ENCODE results near the gene TGFBR3. TPM values are rescaled to one million over a fixed set of nuclear protein-coding genes. Genes with fewer than 3 reads are reported as not detected.

TGFBR3 gene
- total RNA-seq, 1 experiment from 2014 or later, result not detected

DNA sequence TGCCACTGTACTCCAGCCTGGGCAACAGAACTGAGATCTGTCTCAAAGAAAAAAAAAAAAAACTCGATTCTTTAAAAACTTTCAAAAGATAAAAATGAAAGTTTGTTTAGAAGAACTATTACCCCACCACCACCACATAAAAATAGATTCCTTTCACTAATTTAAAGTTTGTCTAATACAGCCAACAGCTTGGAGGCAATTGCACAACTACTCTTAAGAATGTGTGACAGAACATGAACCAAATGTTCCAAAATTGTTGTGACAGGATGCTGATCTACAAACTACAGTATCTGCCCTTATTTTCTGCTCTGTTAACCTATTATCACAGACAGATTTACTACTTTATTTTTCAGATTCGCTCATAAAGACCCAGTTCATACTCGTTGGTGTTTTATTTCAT is 5.5 kb upstream of the TGFBR3 start:
- no peak overlapping the region for H3K27ac ChIP-seq (ENCODE audit: low read length)
- no peak overlapping the region for H3K4me2 ChIP-seq (ENCODE audit: low read depth, low read length, poor library complexity, severe bottlenecking)
- H3K36me3 ChIP-seq (ENCODE audit: insufficient read depth, low read length), result no peaks in the 10 kb centered on the region
- H3K9ac ChIP-seq (ENCODE audit: low read length), result no peak overlapping the region
- H4K20me1 ChIP-seq (ENCODE audit: insufficient read depth, low read depth, low read length), result no peaks in the 10 kb centered on the region
- no peak overlapping the region for H2AFZ ChIP-seq (ENCODE audit: low read length)
- H3K9me3 ChIP-seq (ENCODE audit: low read length), result no peaks in the 10 kb centered on the region
- H3K9me2 ChIP-seq (replicated peaks; ENCODE audit: insufficient read depth, low read length), result no peaks in the 10 kb centered on the region
- no peak for DNase-seq
- no peaks in the 10 kb centered on the region for H3K79me2 ChIP-seq (ENCODE audit: low read length)
- no peaks in the 10 kb centered on the region for H3K27me3 ChIP-seq (ENCODE audit: low read length)
- no peaks in the 10 kb centered on the region for H3K4me1 ChIP-seq (ENCODE audit: low read length)
- no peak overlapping the region for H3K4me3 ChIP-seq (ENCODE audit: low read length)

DNA sequence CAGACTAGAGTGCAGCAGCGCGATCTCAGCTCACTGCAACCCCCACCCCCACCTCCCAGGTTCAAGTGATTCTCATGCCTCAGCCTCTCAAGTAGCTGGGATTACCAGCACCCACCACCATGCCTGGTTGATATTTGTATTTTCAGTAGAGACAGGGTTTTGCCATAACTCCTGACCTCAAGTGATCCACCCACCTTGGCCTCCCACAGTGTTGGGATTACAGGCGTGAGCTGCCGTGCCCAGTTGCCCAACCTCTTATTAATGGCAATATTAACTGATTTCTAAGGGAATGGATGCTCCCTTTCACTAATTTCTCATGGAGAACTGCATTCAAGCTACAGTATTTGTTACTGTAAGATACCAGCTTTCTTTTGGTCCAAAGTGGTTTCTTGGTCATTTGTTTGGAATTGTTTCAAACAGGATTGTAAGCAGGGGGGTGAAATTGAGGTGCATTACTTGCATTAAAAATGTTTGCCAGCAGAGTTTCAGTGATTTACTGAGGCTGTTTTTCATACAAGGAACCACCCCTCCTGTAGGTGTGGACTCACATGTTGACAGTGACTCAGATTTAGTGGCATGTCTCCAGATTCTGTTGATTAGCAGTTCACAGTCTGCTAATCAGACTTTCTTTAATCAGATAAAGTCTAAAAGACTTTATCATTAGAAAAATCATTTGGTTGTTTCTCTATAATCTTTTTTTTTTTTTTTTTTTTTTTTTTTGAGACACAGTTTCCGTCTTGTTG is 3.9 kb upstream of the TGFBR3 start:
- H3K9me3 ChIP-seq (ENCODE audit: low read length), result no peaks in the 10 kb centered on the region
- H2AFZ ChIP-seq (ENCODE audit: low read length), result no peak overlapping the region
- H3K4me3 ChIP-seq (ENCODE audit: low read length), result no peak overlapping the region
- no peaks in the 10 kb centered on the region for H3K36me3 ChIP-seq (ENCODE audit: insufficient read depth, low read length)
- no peaks in the 10 kb centered on the region for H4K20me1 ChIP-seq (ENCODE audit: insufficient read depth, low read depth, low read length)
- no peaks in the 10 kb centered on the region for H3K79me2 ChIP-seq (ENCODE audit: low read length)
- no peaks in the 10 kb centered on the region for H3K4me1 ChIP-seq (ENCODE audit: low read length)
- no peak overlapping the region for H3K27ac ChIP-seq (ENCODE audit: low read length)
- DNase-seq, result no peak
- H3K27me3 ChIP-seq (ENCODE audit: low read length), result no peaks in the 10 kb centered on the region
- H3K4me2 ChIP-seq (ENCODE audit: low read depth, low read length, poor library complexity, severe bottlenecking), result no peak overlapping the region
- no peaks in the 10 kb centered on the region for H3K9me2 ChIP-seq (replicated peaks; ENCODE audit: insufficient read depth, low read length)
- no peak overlapping the region for H3K9ac ChIP-seq (ENCODE audit: low read length)

DNA sequence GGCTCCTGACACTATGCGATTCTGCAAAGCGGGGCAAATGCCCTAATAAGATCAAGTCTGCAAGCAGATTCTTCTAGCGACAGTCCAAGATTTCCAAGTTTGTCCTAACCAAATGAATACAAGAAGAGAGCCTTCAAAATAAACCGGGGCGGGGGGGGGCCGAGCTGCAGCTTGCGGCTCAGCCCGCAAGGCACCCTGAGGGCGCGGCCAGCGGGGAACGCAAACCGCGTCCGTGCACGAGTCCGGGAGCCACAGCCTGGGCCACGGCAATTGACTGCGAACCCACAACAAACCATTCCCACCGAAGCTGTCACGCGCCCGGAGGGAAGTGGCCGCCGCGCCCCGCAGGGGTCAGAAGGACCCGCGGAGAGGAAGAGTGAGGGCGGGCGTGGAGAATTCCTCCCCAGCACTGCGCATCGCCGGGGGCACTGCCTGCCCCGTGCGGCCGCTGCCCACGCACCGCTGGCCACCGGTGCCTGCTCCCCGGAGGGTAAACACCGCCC is 687 bp downstream of the TGFBR3 start:
- H3K4me3 ChIP-seq (ENCODE audit: low read length), result no peak overlapping the region
- H3K36me3 ChIP-seq (ENCODE audit: insufficient read depth, low read length), result no peaks in the 10 kb centered on the region
- no peaks in the 10 kb centered on the region for H3K27me3 ChIP-seq (ENCODE audit: low read length)
- H3K79me2 ChIP-seq (ENCODE audit: low read length), result no peaks in the 10 kb centered on the region
- DNase-seq, result no peak
- no peaks in the 10 kb centered on the region for H3K9me3 ChIP-seq (ENCODE audit: low read length)
- H3K27ac ChIP-seq (ENCODE audit: low read length), result no peak overlapping the region
- H3K4me1 ChIP-seq (ENCODE audit: low read length), result no peaks in the 10 kb centered on the region
- no peaks in the 10 kb centered on the region for H4K20me1 ChIP-seq (ENCODE audit: insufficient read depth, low read depth, low read length)
- no peaks in the 10 kb centered on the region for H3K9me2 ChIP-seq (replicated peaks; ENCODE audit: insufficient read depth, low read length)
- no peak overlapping the region for H3K9ac ChIP-seq (ENCODE audit: low read length)
- H3K4me2 ChIP-seq (ENCODE audit: low read depth, low read length, poor library complexity, severe bottlenecking), result no peak overlapping the region
- no peak overlapping the region for H2AFZ ChIP-seq (ENCODE audit: low read length)

DNA sequence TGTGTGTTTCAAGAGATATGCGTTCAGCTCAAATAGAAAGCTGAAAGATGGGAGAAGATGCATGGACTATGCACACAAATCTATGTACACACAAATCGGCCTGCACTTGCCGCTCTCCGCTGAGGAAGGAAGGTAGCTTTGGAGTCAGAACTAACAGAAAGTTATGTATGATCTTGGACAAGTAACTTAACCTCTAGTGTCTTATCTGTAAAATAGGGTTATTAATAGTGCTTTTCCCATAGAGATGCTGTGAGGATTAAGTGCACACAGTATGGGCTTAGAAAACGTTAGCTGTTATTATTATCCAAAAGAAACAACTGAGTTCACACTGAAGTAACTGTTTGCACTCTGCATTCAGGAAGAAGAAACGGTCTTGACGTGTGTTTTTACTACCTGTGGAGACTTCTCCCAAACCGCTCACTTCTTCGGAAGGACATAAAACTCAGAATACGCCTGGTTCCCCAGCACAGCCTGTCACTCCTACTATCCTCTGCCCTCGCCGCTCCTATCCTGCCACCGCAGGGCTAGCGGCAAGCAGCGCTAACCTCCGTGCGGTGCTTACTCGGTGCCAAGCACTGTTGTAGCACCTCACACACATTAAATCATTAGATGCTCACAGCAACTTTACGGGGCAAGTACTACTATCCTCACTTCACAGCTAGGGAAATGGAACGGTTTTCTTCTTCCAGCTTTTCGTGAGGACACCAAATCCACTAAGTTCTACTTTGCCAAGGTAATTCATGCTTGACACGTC is 1.3 kb downstream of the TGFBR3 start:
- H3K4me3 ChIP-seq (ENCODE audit: low read length), result no peak overlapping the region
- H3K79me2 ChIP-seq (ENCODE audit: low read length), result no peaks in the 10 kb centered on the region
- H2AFZ ChIP-seq (ENCODE audit: low read length), result no peak overlapping the region
- no peaks in the 10 kb centered on the region for H3K36me3 ChIP-seq (ENCODE audit: insufficient read depth, low read length)
- no peak overlapping the region for H3K9ac ChIP-seq (ENCODE audit: low read length)
- no peak overlapping the region for H3K4me2 ChIP-seq (ENCODE audit: low read depth, low read length, poor library complexity, severe bottlenecking)
- H3K27ac ChIP-seq (ENCODE audit: low read length), result no peak overlapping the region
- no peaks in the 10 kb centered on the region for H3K9me2 ChIP-seq (replicated peaks; ENCODE audit: insufficient read depth, low read length)
- H3K9me3 ChIP-seq (ENCODE audit: low read length), result no peaks in the 10 kb centered on the region
- H4K20me1 ChIP-seq (ENCODE audit: insufficient read depth, low read depth, low read length), result no peaks in the 10 kb centered on the region
- no peaks in the 10 kb centered on the region for H3K4me1 ChIP-seq (ENCODE audit: low read length)
- no peaks in the 10 kb centered on the region for H3K27me3 ChIP-seq (ENCODE audit: low read length)
- no peak for DNase-seq

DNA sequence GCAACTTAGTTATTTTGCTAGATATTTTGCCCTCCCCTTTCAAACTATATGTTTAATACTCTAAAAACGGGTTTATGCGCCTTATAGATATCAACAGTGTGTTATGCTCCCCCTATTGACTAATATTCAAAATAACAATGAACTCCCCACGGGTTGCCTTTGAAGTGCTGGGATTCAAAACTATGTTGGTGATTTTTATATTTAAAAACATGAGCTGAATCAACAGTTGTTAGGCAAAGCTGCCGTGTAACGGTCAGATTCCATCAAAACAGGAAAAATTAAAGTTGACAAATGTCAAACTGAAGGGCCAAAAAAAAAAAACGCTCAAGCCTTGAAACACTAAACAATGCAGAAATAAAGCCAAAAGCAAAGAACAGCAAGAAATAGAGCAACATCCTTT is 2.5 kb downstream of the TGFBR3 start:
- Histone ChIP-seq H3K27me3 (ENCODE audit: low read length) (no peaks in the 10 kb centered on the region), H3K4me2 (ENCODE audit: low read depth, low read length, poor library complexity, severe bottlenecking) (no peak overlapping the region), H3K4me3 (ENCODE audit: low read length) (no peak overlapping the region), H3K9me2 (replicated peaks; ENCODE audit: insufficient read depth, low read length) (no peaks in the 10 kb centered on the region), H3K79me2 (ENCODE audit: low read length) (no peaks in the 10 kb centered on the region), H3K27ac (ENCODE audit: low read length) (no peak overlapping the region), H2AFZ (ENCODE audit: low read length) (no peak overlapping the region), H3K36me3 (ENCODE audit: insufficient read depth, low read length) (no peaks in the 10 kb centered on the region), H3K4me1 (ENCODE audit: low read length) (no peaks in the 10 kb centered on the region), H4K20me1 (ENCODE audit: insufficient read depth, low read depth, low read length) (no peaks in the 10 kb centered on the region), H3K9ac (ENCODE audit: low read length) (no peak overlapping the region), H3K9me3 (ENCODE audit: low read length) (no peaks in the 10 kb centered on the region)
- no peak for DNase-seq

DNA sequence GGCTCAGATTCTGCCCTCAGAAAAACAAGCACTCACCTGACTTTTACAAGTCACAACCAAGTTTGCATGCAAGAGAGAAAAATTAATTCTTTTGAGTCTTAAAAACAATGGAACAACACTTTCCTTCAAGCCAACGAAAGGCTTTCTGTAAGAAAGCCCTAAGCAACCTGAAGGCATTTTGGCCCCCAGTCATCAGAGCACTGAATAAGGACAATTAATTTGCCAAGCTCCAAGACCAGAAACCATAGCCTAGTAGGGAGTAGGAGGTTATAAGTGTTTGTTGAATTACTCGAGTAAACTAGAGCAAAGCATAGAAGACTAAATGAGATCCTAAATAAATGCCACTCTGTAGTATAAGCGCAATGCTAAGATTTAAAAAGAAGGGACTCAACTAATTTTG is 4.7 kb downstream of the TGFBR3 start:
- H4K20me1 ChIP-seq (ENCODE audit: insufficient read depth, low read depth, low read length), result no peaks in the 10 kb centered on the region
- no peaks in the 10 kb centered on the region for H3K36me3 ChIP-seq (ENCODE audit: insufficient read depth, low read length)
- no peaks in the 10 kb centered on the region for H3K4me1 ChIP-seq (ENCODE audit: low read length)
- no peaks in the 10 kb centered on the region for H3K9me3 ChIP-seq (ENCODE audit: low read length)
- no peak overlapping the region for H3K27ac ChIP-seq (ENCODE audit: low read length)
- no peak overlapping the region for H3K4me2 ChIP-seq (ENCODE audit: low read depth, low read length, poor library complexity, severe bottlenecking)
- H3K4me3 ChIP-seq (ENCODE audit: low read length), result no peak overlapping the region
- no peak for DNase-seq
- no peak overlapping the region for H2AFZ ChIP-seq (ENCODE audit: low read length)
- no peaks in the 10 kb centered on the region for H3K27me3 ChIP-seq (ENCODE audit: low read length)
- no peak overlapping the region for H3K9ac ChIP-seq (ENCODE audit: low read length)
- no peaks in the 10 kb centered on the region for H3K79me2 ChIP-seq (ENCODE audit: low read length)
- H3K9me2 ChIP-seq (replicated peaks; ENCODE audit: insufficient read depth, low read length), result no peaks in the 10 kb centered on the region

DNA sequence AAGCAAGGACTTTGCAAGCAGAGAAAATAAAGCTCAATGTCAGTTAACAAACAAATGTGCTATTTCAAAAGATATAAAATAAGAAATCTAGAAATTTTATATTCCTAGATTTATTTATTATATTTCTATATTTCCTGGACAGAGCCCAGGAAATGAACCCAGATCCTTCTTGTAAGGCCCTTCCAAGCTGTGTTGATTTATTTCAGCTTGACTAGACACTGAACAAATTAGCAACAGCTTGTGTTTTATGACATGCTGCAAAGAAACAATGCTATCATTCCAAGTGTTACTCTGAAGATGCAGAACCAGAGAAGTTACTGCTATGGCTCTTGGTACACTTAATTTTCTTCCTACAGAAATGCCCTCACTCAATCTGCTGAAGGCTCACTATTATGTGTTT is 6.2 kb downstream of the TGFBR3 start:
- no peaks in the 10 kb centered on the region for H3K9me2 ChIP-seq (replicated peaks; ENCODE audit: insufficient read depth, low read length)
- H3K27me3 ChIP-seq (ENCODE audit: low read length), result no peaks in the 10 kb centered on the region
- no peaks in the 10 kb centered on the region for H3K36me3 ChIP-seq (ENCODE audit: insufficient read depth, low read length)
- no peaks in the 10 kb centered on the region for H3K79me2 ChIP-seq (ENCODE audit: low read length)
- no peak for DNase-seq
- H3K27ac ChIP-seq (ENCODE audit: low read length), result no peak overlapping the region
- H4K20me1 ChIP-seq (ENCODE audit: insufficient read depth, low read depth, low read length), result no peaks in the 10 kb centered on the region
- H3K4me1 ChIP-seq (ENCODE audit: low read length), result no peaks in the 10 kb centered on the region
- no peak overlapping the region for H3K4me2 ChIP-seq (ENCODE audit: low read depth, low read length, poor library complexity, severe bottlenecking)
- no peak overlapping the region for H3K9ac ChIP-seq (ENCODE audit: low read length)
- no peaks in the 10 kb centered on the region for H3K9me3 ChIP-seq (ENCODE audit: low read length)
- H2AFZ ChIP-seq (ENCODE audit: low read length), result no peak overlapping the region
- no peak overlapping the region for H3K4me3 ChIP-seq (ENCODE audit: low read length)

DNA sequence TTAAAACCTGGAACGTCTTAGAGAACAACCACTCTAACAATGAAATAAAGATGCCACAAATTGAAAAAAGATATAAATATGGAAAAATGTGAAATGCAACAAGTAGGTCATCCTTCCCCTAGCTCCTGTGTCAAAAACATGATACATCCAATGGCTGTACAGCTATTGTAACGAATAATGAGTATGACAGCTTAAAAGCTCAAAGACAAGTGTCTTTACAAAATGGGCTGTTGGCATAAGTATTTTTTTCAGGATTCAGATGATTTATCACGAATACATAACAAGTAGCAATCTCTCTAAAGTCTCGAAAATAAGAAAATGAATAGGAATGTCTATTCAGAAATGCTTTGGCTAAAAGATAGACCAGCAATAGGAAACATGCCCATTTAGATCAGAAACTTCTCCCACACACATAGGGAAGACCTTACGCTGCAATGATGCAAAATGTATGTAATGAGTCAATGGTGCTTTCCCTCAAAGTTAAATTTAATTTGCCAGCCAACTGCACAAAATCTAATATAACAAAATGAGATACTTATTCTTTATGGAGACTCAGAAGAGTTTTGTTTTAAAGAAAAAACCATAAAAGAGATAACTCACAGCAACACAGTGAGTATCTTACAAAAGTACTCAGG is 8.3 kb downstream of the TGFBR3 start:
- Histone ChIP-seq H3K4me1 (ENCODE audit: low read length) (no peaks in the 10 kb centered on the region), H3K4me2 (ENCODE audit: low read depth, low read length, poor library complexity, severe bottlenecking) (no peak overlapping the region), H3K27ac (ENCODE audit: low read length) (no peak overlapping the region), H3K4me3 (ENCODE audit: low read length) (no peak overlapping the region), H3K9me2 (replicated peaks; ENCODE audit: insufficient read depth, low read length) (no peaks in the 10 kb centered on the region), H4K20me1 (ENCODE audit: insufficient read depth, low read depth, low read length) (no peaks in the 10 kb centered on the region), H3K36me3 (ENCODE audit: insufficient read depth, low read length) (no peaks in the 10 kb centered on the region), H3K79me2 (ENCODE audit: low read length) (no peaks in the 10 kb centered on the region), H3K9ac (ENCODE audit: low read length) (no peak overlapping the region), H2AFZ (ENCODE audit: low read length) (no peak overlapping the region), H3K27me3 (ENCODE audit: low read length) (no peaks in the 10 kb centered on the region), H3K9me3 (ENCODE audit: low read length) (no peaks in the 10 kb centered on the region)
- DNase-seq, result no peak
